Karpas-422 (cell line): Measurements from ENCODE around the gene AK4. TPM values are rescaled to one million over a fixed set of nuclear protein-coding genes. Genes with fewer than 3 reads are reported as not detected.

Experiments used
- DNase-seq: peaks from one replicate; pipeline ENCODE4 v3.0.0-alpha.2; 2015
- H2AFZ ChIP-seq: fragments of 200-600 bp; sonication (generic); 2 replicates; pipeline ENCODE4 v1.6.1; 2014; ENCODE audit warnings: antibody characterized with exemption, low read length, mixed read lengths
- H3K27ac ChIP-seq: fragments of 200-600 bp; sonication (generic); 2 replicates; pipeline ENCODE4 v1.5.1; 2014; ENCODE audit warnings: mild to moderate bottlenecking, low read length, moderate library complexity
- H3K27me3 ChIP-seq: fragments of 200-600 bp; sonication (generic); 2 replicates; pipeline ENCODE4 v1.6.1; 2014; ENCODE audit warnings: low read length, mixed read lengths
- H3K36me3 ChIP-seq: fragments of 200-600 bp; sonication (generic); 2 replicates; pipeline ENCODE4 v1.6.1; 2014; ENCODE audit warnings: low read length, mixed read lengths; ENCODE audit not compliant: insufficient read depth
- H3K4me1 ChIP-seq: fragments of 200-600 bp; sonication (generic); 2 replicates; pipeline ENCODE4 v1.6.1; 2014; ENCODE audit warnings: mild to moderate bottlenecking, low read length, mixed read lengths
- H3K4me2 ChIP-seq: fragments of 200-600 bp; sonication (generic); 2 replicates; pipeline ENCODE4 v1.6.1; 2014; ENCODE audit warnings: low read length, low read depth, mild to moderate bottlenecking; ENCODE audit not compliant: poor library complexity, severe bottlenecking
- H3K4me3 ChIP-seq: fragments of 200-600 bp; sonication (generic); 2 replicates; pipeline ENCODE4 v1.5.1; 2014; ENCODE audit warnings: mild to moderate bottlenecking, antibody characterized with exemption, low read length, mixed read lengths
- H3K79me2 ChIP-seq: fragments of 200-600 bp; sonication (generic); 2 replicates; pipeline ENCODE4 v1.6.1; 2014; ENCODE audit warnings: mild to moderate bottlenecking, low read length, mixed read lengths
- H3K9ac ChIP-seq: fragments of 200-600 bp; sonication (generic); 2 replicates; pipeline ENCODE4 v1.6.0; 2014; ENCODE audit warnings: low read length
- H3K9me2 ChIP-seq: fragments of 200-600 bp; sonication (generic), shearing (Covaris generic); replicated peaks from 2 replicates; pipeline ENCODE4 v1.6.0; 2014; ENCODE audit warnings: mild to moderate bottlenecking, low read length, moderate library complexity; ENCODE audit not compliant: insufficient read depth
- H3K9me3 ChIP-seq: fragments of 300-700, 200-600 bp; sonication (generic); 2 replicates; pipeline ENCODE4 v1.6.1; 2014; ENCODE audit warnings: low read length, mixed read lengths
- H4K20me1 ChIP-seq: fragments of 200-600 bp; sonication (generic); 2 replicates; pipeline ENCODE4 v1.6.1; 2014; ENCODE audit warnings: mild to moderate bottlenecking, antibody characterized with exemption, low read length, low read depth; ENCODE audit not compliant: insufficient read depth
- total RNA-seq: library from RNA; depleted of rRNA; stranded (reverse); fragments of >200 nt; shearing (Covaris generic); gene quantifications from 2 replicates; pipeline ENCODE4 v1.2.3, GENCODE V29; 2014; ENCODE audit warnings: low replicate concordance

AK4 gene
- total RNA-seq, 1 experiment from 2014 or later, result 0.37 TPM

DNA sequence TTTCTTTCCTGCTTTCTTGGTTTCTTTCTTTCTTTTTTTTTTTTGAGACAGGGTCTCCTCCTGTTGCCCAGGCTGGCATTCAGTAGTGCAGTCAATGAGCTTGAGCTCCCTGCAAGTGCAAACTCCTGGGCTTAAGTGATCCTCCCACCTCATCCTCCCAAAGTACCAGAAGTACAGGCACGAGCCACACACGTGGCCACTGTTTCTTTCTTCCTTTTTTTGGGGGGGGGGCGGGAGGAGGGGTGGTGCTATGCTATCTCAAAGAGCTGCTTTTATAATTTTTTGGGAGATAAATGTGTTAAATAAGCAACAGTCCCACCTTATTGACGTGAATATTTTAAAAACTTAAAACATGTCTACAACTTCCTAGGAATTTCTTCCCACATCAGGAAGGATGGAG, 42.2 kb downstream of the AK4 start:
- no peak overlapping the region for H2AFZ ChIP-seq
- no peaks in the 10 kb centered on the region for H3K36me3 ChIP-seq
- H3K27me3 ChIP-seq, result no peaks in the 10 kb centered on the region
- H4K20me1 ChIP-seq, result no peaks in the 10 kb centered on the region
- H3K4me2 ChIP-seq, result no peak overlapping the region
- no peak overlapping the region for H3K27ac ChIP-seq
- no peak overlapping the region for H3K4me3 ChIP-seq
- no peak overlapping the region for H3K9ac ChIP-seq
- H3K4me1 ChIP-seq, result no peaks in the 10 kb centered on the region
- H3K9me2 ChIP-seq, result no peaks in the 10 kb centered on the region
- DNase-seq, result no peak
- H3K79me2 ChIP-seq, result no peaks in the 10 kb centered on the region
- no peaks in the 10 kb centered on the region for H3K9me3 ChIP-seq

DNA sequence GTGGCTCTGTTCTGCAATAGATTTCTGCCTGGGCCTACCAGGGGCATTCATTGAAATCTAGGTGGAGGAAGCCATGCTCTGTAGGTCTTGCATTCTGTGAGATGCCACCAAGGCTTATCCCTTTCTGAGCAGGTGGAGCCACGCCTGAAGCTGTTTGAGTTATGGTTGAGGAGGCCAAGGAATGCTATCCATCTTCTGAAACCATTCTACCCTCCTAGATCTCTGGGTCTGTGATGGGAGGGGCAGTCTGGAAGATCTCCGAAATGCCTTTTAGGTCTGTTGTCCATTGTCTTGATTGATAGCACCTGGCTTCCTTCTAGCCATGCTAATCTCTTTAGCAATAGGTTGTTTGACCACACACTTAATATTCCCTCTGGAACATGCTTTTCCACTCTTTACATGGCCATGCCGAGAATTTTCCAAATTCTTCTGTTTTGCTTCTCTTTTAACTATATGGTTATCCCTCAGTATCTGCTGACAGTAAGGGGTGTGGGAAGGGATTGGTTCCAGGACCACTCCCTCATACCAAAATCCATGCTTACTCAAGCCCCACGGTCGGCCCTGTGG, 45.2 kb downstream of the AK4 start:
- Histone ChIP-seq H3K79me2 (no peaks in the 10 kb centered on the region), H3K9ac (no peak overlapping the region), H3K36me3 (no peaks in the 10 kb centered on the region)

DNA sequence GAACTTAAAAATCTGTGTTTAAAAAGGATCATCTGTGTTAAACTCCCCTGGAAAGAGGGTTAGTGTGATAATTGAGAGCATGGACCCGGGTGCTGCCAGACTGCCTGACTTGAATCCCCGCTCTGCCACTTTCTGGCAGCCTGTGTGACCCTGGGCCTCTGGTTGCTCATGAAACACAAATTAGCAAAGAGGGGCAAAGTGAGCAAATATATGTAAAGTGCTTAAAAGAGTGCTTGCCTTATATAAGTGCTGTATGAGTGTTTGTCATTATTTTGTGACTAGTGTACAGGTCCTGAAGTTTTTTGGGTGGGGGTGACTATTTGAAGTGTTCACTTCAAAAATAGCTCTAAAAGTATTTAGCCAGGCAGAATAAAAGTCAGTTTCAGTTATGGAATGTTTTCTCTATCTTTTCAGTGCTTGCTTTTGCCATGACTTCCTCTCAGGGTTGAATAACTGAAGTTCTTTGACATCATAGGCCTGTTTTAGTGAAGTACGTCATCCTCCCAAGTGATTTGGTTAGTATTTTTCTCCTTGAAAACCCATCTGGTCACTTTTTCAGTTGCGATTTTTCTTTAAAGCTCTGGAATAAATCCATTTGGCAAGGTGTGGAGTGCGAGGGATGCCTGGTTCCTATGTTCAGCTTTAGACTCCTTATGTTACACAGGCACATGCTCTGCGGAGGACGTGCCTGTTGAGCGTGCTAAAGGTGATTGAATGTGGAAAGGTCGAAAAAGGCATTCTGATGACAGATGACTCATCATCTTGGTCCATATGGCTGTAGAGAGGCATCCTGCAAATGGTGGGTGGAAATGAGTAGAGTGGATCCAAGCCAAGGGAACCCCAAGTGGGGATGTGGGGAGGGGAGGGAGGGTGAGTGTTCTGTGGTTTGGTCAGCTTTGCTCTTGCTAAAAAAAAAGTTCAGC, 47.8 kb downstream of the AK4 start:
- no peaks in the 10 kb centered on the region for H3K36me3 ChIP-seq
- H3K79me2 ChIP-seq, result no peaks in the 10 kb centered on the region
- H3K9me3 ChIP-seq, result no peaks in the 10 kb centered on the region
- no peaks in the 10 kb centered on the region for H4K20me1 ChIP-seq
- H3K27ac ChIP-seq, result no peak overlapping the region
- no peak overlapping the region for H3K4me3 ChIP-seq
- H3K4me1 ChIP-seq, result no peaks in the 10 kb centered on the region
- no peak overlapping the region for H2AFZ ChIP-seq
- no peaks in the 10 kb centered on the region for H3K9me2 ChIP-seq
- H3K9ac ChIP-seq, result no peak overlapping the region
- DNase-seq, result no peak
- no peak overlapping the region for H3K4me2 ChIP-seq
- H3K27me3 ChIP-seq, result no peaks in the 10 kb centered on the region

More for the DNA sequence above, 45.2 kb downstream of the AK4 start:
- Histone ChIP-seq H2AFZ (no peak overlapping the region), H4K20me1 (no peaks in the 10 kb centered on the region), H3K9me2 (no peaks in the 10 kb centered on the region), H3K4me3 (no peak overlapping the region), H3K4me2 (no peak overlapping the region), H3K27ac (no peak overlapping the region), H3K9me3 (no peaks in the 10 kb centered on the region), H3K4me1 (no peaks in the 10 kb centered on the region), H3K27me3 (no peaks in the 10 kb centered on the region)
- DNase-seq, result no peak

DNA sequence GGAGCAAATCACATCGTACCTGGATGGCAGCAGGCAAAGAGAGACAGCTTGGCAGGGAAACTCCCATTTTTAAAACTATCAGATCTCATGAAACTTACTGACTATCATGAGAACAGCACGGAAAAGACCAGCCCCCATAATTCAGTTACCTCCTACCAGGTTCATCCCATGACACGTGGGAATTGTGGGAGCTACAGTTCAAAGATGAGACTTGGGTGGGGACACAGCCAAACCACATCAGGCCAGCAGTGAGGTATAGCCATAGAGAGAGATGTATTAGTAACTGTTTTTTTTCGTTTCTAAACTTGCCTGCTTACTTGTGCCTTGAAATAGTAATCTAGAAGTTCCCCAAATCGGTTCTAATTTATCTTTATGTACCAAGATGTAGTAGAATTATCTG, 48.9 kb downstream of the AK4 start:
- Histone ChIP-seq H3K36me3 (no peaks in the 10 kb centered on the region), H3K9me2 (no peaks in the 10 kb centered on the region), H3K27me3 (no peaks in the 10 kb centered on the region), H4K20me1 (no peaks in the 10 kb centered on the region), H3K9me3 (no peaks in the 10 kb centered on the region), H3K4me2 (no peak overlapping the region), H3K4me3 (no peak overlapping the region), H2AFZ (no peak overlapping the region), H3K9ac (no peak overlapping the region), H3K79me2 (no peaks in the 10 kb centered on the region), H3K4me1 (no peaks in the 10 kb centered on the region), H3K27ac (no peak overlapping the region)
- DNase-seq, result no peak

DNA sequence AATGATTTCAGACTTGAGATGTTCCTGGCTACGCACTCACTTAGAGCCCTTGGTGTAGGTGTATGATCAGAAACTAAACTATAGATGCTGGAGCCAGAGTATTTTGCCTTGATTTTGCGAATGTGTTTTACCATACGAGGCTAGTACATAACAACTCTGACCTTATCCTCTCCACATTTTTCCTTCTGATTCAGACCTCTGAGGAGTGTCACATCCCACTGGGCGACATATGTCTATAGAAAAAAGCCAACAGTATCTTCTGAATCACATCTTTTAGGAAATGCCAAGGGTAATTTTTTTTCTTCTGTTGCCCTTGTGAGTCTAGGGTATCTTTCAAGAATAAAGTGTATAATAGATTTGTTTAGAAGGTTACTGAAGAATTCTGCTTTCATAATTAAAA, 49.6 kb downstream of the AK4 start:
- H3K36me3 ChIP-seq, result no peaks in the 10 kb centered on the region
- no peak overlapping the region for H3K4me3 ChIP-seq
- no peak overlapping the region for H3K4me2 ChIP-seq
- H3K27me3 ChIP-seq, result no peaks in the 10 kb centered on the region
- no peak for DNase-seq
- H3K9me3 ChIP-seq, result no peaks in the 10 kb centered on the region
- H3K4me1 ChIP-seq, result no peaks in the 10 kb centered on the region
- H4K20me1 ChIP-seq, result no peaks in the 10 kb centered on the region
- no peak overlapping the region for H3K27ac ChIP-seq
- no peak overlapping the region for H3K9ac ChIP-seq
- H3K9me2 ChIP-seq, result no peaks in the 10 kb centered on the region
- no peaks in the 10 kb centered on the region for H3K79me2 ChIP-seq
- no peak overlapping the region for H2AFZ ChIP-seq

DNA sequence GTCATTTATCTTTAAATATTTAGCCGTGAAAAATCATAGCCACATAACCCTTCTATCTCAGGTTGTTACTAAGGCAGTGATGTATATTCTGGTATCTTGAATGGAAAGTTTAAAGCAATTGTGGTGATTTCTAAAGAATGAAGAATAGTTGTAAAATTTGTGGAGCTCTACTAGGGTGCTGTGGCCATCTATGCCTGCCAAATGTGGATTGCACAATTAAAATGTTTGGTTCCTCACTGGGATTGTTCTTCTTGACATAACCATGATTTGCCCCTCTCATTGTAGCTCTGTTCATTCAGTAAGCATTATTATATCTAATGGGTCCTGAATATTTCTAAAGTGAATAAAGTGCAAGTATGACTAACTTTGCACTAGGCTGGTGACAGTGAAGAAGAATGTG, 50.1 kb downstream of the AK4 start:
- H3K4me2 ChIP-seq, result no peak overlapping the region
- H3K79me2 ChIP-seq, result no peaks in the 10 kb centered on the region
- no peak overlapping the region for H3K9ac ChIP-seq
- H3K4me3 ChIP-seq, result no peak overlapping the region
- no peak for DNase-seq
- H3K36me3 ChIP-seq, result no peaks in the 10 kb centered on the region
- no peak overlapping the region for H3K27ac ChIP-seq
- H3K9me3 ChIP-seq, result no peaks in the 10 kb centered on the region
- H2AFZ ChIP-seq, result no peak overlapping the region
- H3K9me2 ChIP-seq, result no peaks in the 10 kb centered on the region
- no peaks in the 10 kb centered on the region for H4K20me1 ChIP-seq
- no peaks in the 10 kb centered on the region for H3K4me1 ChIP-seq
- H3K27me3 ChIP-seq, result no peaks in the 10 kb centered on the region

DNA sequence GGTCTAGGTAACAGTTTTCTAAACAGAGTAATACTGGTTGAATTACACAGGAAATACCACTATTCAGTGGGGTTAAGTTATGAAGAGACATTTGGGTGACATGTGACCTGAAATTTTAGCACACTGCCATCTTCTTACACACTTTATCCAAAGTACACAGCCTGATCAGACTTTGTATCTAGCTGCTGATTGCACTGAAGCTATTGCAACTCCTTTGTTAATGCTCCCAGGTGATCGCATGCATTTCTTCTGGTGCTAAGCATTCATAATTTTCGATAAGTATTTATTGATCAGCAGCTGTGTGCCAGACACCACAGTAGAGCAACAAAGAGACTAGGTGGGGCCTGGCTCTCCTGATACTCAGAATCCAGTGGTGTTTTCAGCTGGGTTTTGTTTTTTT, 52.4 kb downstream of the AK4 start:
- H3K27me3 ChIP-seq, result no peaks in the 10 kb centered on the region
- H3K27ac ChIP-seq, result no peak overlapping the region
- H3K79me2 ChIP-seq, result no peaks in the 10 kb centered on the region
- no peak overlapping the region for H2AFZ ChIP-seq
- no peak for DNase-seq
- no peaks in the 10 kb centered on the region for H3K36me3 ChIP-seq
- H3K9me2 ChIP-seq, result no peaks in the 10 kb centered on the region
- no peaks in the 10 kb centered on the region for H3K9me3 ChIP-seq
- H3K9ac ChIP-seq, result no peak overlapping the region
- no peak overlapping the region for H3K4me3 ChIP-seq
- no peaks in the 10 kb centered on the region for H3K4me1 ChIP-seq
- H4K20me1 ChIP-seq, result no peaks in the 10 kb centered on the region
- no peak overlapping the region for H3K4me2 ChIP-seq

DNA sequence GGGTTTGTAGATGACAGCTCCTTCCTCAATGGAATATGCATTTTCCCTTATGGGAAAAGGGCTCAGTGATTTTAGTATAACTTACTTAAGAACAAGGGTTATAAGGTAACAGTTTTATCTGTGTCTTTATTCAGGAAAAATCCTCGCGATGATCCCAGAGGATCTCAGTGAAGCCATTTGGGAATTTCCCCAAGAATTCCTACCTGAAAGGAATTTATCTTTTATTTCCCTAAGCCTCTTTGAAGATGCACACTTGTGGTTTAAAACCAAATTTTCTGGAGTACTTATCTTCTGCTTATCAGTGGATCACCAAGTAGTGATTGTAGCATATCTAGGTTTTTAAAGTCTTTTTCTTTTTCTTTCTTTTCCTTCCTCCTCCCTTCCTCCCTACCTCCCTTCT, 58.8 kb downstream of the AK4 start:
- Histone ChIP-seq H3K79me2 (no peaks in the 10 kb centered on the region), H3K4me1 (no peaks in the 10 kb centered on the region), H2AFZ (no peak overlapping the region), H3K27me3 (no peaks in the 10 kb centered on the region), H3K27ac (no peak overlapping the region), H3K9me3 (no peaks in the 10 kb centered on the region), H3K9ac (no peak overlapping the region), H4K20me1 (no peaks in the 10 kb centered on the region), H3K9me2 (no peaks in the 10 kb centered on the region), H3K4me2 (no peak overlapping the region), H3K4me3 (no peak overlapping the region), H3K36me3 (no peaks in the 10 kb centered on the region)
- DNase-seq, result no peak
